ENCODE data around the gene L3HYPDH. TPM values are rescaled to one million over a fixed set of nuclear protein-coding genes. Genes with fewer than 3 reads are reported as not detected.

The L3HYPDH gene
- total RNA-seq, 4 donors from 2014 or later, result 17.3 to 86.6 (median 43.3) TPM

- no peak for DNase-seq
- H3K36me3 ChIP-seq, result no peaks in the 10 kb centered on the region
- H3K9me3 ChIP-seq, result no peaks in the 10 kb centered on the region
- TF ChIP-seq POLR2A (IDR thresholded peaks at IDR 0.05) (no peak), CTCF (IDR thresholded peaks at IDR 0.05) (no peak)
- H3K27me3 ChIP-seq, result no peaks in the 10 kb centered on the region
- no peak overlapping the region for H3K4me3 ChIP-seq
- H3K4me1 ChIP-seq, result no peaks in the 10 kb centered on the region
- H3K27ac ChIP-seq, result no peak overlapping the region
Observed at GRCh38 chr14:59435987-59436386, 48.2 kb downstream of the L3HYPDH start.

GRCh38 chr14:59435101-59435500 lies 49.1 kb downstream of the L3HYPDH start:
- H3K36me3 ChIP-seq, result no peaks in the 10 kb centered on the region
- TF ChIP-seq CTCF (IDR thresholded peaks at IDR 0.05) (no peak), POLR2A (IDR thresholded peaks at IDR 0.05) (no peak)
- H3K27me3 ChIP-seq, result no peaks in the 10 kb centered on the region
- no peaks in the 10 kb centered on the region for H3K9me3 ChIP-seq
- no peak overlapping the region for H3K27ac ChIP-seq
- H3K4me1 ChIP-seq, result no peaks in the 10 kb centered on the region
- DNase-seq, result no peak
- no peak overlapping the region for H3K4me3 ChIP-seq

- Histone ChIP-seq H3K27me3 (no peaks in the 10 kb centered on the region), H3K9me3 (no peaks in the 10 kb centered on the region), H3K36me3 (no peaks in the 10 kb centered on the region), H3K4me3 (no peak overlapping the region), H3K4me1 (no peaks in the 10 kb centered on the region), H3K27ac (no peak overlapping the region)
- TF ChIP-seq POLR2A (IDR thresholded peaks at IDR 0.05) (no peak), CTCF (IDR thresholded peaks at IDR 0.05) (no peak)
- DNase-seq, result no peak
Observed at GRCh38 chr14:59429790-59430189, 54.4 kb downstream of the L3HYPDH start.

- no peaks in the 10 kb centered on the region for H3K36me3 ChIP-seq
- H3K27me3 ChIP-seq, result no peaks in the 10 kb centered on the region
- H3K4me3 ChIP-seq, result no peak overlapping the region
- no peaks in the 10 kb centered on the region for H3K9me3 ChIP-seq
- no peak for TF ChIP-seq POLR2A (IDR thresholded peaks at IDR 0.05)
- peak in 3 of 6 experiments; percentile 18 to 30 (median 18) for TF ChIP-seq CTCF (IDR thresholded peaks at IDR 0.05)
- H3K27ac ChIP-seq, result peak overlapping the region in 1 of 4 donors; percentile 50
- no peak for DNase-seq
- no peaks in the 10 kb centered on the region for H3K4me1 ChIP-seq
Observed at GRCh38 chr14:59428581-59429012, 55.6 kb downstream of the L3HYPDH start.

GRCh38 chr14:59427653-59428580 lies 56.3 kb downstream of the L3HYPDH start:
- Histone ChIP-seq H3K4me1 (no peaks in the 10 kb centered on the region), H3K27me3 (no peaks in the 10 kb centered on the region), H3K4me3 (no peak overlapping the region), H3K9me3 (no peaks in the 10 kb centered on the region), H3K27ac (peak overlapping the region in 2 of 4 donors; percentile 13 to 50), H3K36me3 (no peaks in the 10 kb centered on the region)
- no peak for DNase-seq
- no peak for TF ChIP-seq POLR2A (IDR thresholded peaks at IDR 0.05)
- TF ChIP-seq CTCF (IDR thresholded peaks at IDR 0.05), result no peak
